GM18858 (cell line): ENCODE results near the gene ARGLU1.

ENCODE experiments used
- ATAC-seq: cut with Tn5 transposase; IDR thresholded peaks from one replicate; pipeline ENCODE4 v1.9.1; 2021; ENCODE audit not compliant: unreplicated experiment

The ARGLU1 gene

DNA sequence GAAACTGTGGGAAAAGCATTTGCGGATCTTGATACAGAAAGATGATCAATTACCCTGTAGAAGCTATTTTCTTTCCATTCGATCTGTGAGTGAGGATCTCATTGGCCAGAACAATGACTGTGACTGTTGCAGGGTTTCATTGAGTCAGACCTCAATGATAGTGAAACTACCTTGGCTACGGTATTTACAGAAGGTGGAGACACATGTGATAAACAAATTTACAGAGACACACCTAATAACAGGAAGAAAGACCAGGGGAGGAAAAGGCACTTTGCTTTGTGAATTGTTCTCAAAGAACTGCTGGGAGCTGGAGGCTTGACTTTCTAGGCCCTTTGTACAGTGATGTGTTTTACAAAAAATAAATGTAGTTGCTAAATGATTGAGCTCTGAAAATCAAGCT is 19.9 kb upstream of the ARGLU1 start:
- ATAC-seq, result no peak

DNA sequence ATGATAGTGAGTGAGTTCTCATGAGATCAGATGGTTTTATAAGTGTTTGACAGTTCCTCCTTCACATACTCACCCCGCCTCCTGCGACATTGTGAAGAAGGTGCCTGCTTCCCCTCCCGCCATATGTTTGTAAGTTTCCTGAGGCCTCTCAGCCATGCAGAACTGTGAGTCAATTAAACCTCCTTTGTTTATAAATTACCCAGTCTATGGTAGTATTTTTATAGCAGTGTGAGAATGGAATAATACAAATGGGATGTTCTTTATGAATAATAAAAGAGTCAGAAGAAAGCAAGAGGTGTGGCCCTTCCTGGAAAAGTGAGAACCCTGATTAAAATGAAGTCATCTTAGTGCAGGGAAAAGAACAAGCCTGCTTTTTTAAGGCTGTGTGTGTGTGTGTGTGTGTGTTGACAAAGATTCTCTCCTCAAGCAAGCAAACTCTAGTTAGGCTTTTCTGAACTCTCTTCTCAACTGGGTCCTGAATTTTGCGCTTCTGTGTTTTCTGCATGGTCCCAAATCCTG is 18.8 kb upstream of the ARGLU1 start:
- no peak for ATAC-seq

DNA sequence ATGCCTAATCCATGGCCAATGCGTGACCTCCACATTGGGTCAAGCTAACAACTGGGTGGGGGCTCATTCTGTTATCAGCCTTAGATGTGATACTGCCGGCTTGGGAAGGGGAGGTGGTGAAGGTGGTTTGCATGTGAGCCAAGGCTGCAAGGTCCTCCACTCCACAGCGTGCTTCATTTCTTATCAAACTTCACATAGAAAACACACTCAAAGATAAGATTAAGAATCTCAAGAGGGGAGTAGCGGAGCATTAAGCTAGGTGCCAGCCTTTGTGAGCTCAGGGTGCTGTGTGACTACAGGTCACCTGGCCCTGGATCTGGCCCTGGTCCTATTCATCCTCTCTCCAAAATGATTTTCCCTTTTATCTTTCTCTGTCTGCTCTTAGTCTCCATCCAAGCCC is 13.3 kb upstream of the ARGLU1 start:
- no peak for ATAC-seq

DNA sequence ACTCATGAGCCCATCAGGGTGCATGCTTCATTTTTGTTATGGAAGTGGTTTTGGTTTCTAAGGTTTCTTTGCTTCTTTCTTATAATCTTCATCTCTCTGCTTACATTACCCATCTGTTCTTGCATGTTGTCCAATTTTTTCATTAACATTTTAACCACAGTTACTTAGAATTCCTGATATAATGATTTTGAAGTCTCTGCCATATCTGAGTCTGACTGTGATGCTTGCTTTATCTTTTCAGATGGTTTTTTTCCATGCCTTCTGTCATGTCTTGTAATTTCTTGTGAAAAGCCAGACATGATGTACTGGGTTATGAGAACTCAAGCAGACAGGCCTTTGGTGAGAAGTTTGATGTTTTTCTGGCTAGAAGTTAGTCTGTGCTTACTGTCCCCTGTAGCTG is 8.0 kb upstream of the ARGLU1 start:
- no peak for ATAC-seq

DNA sequence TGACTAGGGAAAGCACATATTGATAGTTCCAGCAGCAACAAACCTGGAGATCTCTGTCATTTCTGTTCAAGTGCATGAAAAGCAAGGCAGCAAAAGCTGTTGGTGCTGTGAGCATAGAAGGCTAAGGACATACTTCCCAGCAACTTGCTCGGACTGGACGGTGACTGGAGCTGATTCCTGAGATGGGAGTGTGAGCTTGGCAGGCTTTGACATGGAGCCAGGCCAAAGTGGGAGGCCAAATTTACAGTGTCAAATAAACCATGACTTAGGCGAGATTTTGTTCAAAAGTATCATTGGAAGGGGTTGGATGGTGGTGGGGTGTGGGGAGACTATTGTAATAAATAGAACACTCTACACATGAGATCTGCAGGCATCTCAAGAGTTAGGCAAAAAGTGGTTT is 5.9 kb upstream of the ARGLU1 start:
- no peak for ATAC-seq

DNA sequence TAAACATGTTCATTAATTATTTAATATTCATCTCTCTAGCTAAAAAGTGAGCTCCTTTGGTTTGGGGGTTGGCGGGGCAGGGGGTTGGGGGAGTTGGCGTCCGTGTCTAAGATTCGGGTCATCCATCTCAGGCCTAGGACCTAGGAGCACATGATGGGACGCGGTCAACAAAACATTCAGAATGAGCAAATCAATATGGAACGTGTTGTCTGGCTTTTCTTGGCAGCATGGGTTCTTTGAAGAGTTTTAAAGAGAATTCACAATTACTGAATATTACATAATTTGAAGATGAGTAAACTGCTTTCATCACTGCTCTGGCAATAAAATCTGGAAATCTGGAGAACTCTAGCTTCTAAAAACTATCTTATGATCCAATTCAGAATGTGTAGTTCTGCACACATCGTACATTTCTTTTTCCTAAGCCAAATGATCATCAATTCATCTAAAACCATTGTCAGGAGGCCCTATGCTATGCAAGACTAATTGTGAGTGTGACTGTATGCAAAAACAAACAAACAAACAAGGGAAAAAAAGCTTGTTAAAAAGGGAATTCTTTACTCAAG is 5.4 kb upstream of the ARGLU1 start:
- ATAC-seq, result no peak

DNA sequence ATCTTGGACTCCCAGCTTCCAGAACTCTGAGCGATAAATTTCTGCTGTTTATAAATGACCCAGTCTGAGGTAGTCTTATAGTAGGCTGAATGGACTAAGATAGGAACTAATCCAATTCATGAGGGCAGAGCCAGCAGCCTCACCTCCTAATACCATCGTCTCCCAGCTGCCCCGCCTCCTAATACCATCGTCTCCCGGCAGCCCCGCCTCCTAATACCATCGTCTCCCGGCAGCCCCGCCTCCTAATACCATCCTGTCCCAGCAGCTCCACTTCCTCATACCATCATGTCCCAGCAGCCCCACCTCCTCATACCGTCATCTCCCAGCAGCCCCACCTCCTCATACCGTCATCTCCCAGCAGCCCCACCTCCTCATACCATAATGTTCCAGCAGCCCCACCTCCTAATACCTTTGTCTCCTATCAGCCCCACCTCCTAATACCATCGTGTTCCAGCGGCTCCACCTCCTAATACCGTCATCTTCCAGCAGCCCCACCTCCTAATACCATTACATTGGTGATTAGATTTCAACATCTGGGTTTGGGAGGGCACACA is 2.4 kb upstream of the ARGLU1 start:
- peak; percentile 13 for ATAC-seq

DNA sequence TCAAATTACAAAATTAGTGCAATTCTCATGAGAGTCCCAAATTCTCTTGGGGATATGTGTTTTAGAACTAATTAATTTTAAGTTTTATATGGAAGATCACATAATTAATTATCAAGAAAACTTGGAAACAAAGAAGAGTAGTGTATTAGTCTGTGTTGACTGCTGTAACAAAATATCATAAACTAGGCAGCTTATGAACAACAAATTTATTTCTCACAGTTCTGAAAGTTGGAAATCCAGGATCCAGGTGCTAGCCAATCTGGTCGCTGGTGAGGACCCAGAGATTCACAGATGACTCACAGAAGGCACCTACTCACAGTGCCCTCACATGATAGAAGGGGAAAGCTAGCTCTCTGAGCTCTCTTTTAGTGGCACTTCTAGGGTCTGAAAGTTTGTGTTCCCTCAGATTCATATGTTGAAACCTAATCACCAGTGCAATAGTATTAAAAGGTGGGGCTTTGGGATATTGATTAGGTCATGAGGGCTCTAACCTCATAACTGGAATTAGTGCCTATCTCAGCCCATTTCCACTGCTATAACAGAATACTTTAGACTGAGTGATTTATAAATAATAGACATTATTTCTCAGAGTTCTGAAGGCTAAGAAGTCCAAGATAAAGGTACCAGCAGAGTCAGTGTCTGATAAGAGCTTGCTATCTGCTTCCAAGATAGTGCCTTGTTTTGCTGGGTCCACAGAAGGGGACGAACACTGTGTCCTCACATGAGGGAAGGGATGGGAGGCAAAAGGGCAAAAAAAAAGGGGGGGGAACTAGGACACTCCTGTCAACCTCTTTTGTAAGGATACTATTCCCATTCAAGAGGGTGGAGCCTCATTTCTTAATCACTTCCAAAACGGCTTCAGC is 1.5 kb upstream of the ARGLU1 start:
- no peak for ATAC-seq

DNA sequence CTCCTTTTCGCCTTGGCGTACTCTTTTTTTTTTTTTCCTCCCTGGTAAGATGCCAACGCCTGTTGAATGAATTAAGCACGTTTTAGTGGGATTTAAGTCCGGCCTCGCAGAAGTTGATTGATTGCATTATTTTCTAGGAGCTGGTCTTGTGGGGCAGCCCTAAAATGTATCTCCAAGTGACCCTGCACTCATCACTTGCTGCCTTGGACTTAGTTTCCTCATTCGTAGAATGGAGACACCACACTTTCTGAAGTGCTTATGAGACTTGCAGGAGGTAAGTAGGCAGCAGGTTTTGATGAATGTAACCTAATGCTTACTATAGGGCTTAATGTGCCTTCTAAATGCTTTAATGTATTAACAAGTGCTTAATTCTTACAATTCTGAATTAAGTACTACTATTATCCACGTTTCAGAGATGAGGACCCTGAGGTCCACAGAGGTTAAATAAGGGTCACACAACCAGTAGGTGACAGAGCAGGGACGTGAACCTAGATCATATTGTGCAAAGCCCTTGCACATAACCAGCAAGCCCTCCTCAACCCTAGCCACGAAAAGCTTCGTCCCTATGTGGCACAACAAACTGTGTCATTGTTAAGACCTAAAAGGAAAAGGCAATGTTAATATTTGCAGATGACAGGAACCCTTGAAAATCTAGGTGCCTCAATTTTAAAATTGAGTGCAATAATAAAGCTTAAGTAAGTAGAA is 514 bp upstream of the ARGLU1 start:
- peak; percentile 32 for ATAC-seq

DNA sequence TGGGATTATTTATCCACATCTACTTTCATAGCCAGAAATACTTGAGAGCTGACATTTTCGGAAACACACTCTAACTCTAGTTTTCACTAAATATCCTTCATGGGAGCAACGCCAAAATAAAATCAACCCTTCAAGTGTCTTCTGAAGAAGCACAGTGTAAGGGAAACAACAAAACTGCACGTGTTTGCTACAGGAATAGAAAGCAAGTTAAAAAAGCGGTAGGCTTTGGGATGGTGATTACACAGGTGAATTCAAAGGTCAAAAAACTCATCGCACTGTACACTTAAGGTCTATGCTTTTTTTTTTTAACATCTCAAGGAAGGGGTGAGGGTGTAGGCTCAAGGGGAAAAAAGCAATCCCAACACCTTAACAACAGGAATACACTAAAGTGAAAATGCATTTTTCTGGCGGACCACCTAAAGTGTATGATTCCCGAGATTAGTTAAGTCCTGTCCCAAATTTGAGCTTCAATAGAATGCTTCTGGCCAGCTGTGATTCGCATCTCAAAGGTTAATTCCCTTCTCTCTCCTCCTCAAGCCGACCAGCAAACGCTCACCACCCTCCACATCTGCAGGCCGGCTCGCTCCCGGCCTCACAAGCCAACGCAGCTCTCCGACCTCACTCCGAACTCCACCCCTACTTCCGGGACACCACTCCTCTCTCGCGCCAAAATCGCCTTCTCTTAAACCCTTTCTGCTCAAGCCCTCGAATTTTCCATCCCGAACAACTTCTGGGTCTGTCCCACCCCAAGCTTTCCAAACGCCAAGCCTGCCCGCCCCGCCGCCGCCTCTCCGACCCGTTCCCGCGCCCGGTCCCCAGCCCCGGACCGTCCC is 1.1 kb downstream of the ARGLU1 start:
- peak; percentile 22 for ATAC-seq

DNA sequence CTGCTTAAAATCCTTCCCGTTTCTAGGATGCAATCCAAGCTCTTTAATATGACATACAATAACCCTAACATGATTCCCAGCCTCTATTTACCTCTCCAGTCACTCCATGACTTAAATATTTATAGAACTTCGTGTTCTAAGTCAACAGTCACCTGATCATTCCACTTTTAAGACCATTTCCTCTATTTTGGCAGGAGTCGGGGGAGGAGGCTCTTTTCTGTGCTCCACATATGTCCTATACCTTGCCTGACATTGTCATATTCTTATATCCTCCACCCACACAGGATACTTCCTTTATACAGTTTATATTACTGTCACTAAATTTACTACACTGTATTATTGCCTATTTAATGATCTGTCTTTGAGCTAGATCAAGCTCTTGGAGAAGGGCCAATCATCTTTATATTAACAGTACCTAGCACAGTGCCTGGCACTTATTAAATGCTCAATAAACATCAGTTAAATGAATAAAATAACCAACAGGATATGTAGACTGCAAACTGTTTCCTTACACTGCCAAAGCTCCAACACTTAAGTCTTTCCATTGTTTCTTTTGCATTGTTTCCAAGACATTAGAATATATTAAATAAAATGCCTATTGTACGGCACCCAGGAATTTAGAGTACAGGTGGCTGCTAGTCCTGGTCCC is 2.7 kb downstream of the ARGLU1 start:
- no peak for ATAC-seq

DNA sequence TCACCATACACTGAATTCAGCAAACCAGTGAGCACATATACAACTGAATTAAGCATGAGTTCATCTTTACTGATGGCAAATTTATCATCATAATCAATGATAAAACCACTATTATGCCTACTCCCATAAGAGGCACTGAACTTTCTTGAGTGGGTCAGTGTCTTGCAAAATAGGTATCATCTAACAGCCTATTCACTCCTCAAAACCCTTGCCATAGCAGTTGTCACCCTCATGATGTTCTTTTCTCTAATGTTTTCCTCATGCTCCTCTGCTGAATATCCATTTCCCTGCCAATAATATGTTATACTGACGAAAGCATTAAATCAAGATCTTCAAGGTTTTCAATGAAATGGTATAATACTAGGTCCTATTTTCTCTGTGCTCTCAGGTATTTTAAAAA is 5.6 kb downstream of the ARGLU1 start:
- no peak for ATAC-seq

DNA sequence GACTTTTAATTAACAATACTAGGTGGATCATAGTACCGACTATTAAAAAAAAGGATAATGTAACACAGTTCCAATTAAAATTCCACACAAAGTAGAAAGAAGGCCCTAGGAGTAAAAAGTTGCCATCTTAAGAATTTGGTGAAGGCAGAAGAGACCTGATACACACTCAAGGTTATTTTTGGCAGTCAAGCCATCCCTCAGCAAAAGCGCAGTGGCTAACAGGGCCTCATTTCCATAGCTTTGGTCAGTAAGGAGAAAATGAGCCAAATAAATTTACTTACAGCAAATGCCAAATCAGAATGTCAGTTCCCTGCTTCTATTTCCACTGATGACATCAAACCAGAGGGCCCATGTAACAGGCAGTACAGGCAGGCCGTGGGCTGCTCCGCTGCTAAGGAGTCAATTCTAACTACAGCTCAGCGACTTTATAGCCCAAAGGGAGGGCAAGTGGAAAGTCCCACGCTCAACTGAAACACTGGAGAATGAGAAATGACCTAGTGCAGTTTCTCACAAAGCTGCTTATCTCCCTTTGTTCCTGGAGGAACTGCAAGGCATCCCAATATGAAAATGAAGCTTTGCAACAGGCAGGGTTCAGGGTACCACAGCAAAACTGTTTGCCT is 6.3 kb downstream of the ARGLU1 start:
- ATAC-seq, result peak; percentile 84

DNA sequence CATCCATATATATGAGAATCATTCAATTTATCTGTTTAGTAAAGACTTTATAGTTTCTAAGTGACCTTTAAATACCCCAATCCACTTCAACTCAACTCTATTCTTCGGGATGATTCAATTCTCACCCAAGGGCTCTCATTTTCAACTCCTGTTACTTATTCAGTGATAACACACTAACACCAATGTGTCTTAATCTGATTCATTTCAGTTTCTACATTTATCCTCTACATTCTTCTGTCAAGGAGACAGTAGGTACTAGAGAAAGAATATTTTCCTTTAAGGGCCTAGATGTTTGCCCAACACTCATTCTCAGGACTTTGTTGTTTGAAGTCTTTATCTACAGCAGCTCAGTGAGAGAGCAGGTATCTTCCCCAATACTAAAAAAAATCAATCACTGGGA is 7.1 kb downstream of the ARGLU1 start:
- peak; percentile 46 for ATAC-seq

DNA sequence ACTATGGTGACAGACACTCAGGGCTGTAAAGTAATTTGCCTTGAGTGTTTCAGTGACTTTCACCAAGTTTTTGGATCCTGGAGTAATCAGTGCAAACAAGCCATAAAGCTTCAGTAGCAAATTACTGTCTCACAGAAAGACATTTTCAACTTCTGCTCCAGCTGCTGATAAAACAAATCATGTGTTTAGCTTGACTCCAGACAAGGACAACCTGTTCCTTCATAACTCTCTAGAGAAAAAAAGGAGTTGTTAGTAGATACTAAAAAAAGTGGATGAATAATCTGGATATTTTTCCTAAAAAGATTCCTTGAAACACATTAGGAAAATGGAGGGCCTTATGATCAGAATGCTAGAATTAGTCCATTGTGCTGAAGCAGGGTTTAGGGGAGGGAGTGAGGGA is 9.4 kb downstream of the ARGLU1 start:
- ATAC-seq, result no peak

DNA sequence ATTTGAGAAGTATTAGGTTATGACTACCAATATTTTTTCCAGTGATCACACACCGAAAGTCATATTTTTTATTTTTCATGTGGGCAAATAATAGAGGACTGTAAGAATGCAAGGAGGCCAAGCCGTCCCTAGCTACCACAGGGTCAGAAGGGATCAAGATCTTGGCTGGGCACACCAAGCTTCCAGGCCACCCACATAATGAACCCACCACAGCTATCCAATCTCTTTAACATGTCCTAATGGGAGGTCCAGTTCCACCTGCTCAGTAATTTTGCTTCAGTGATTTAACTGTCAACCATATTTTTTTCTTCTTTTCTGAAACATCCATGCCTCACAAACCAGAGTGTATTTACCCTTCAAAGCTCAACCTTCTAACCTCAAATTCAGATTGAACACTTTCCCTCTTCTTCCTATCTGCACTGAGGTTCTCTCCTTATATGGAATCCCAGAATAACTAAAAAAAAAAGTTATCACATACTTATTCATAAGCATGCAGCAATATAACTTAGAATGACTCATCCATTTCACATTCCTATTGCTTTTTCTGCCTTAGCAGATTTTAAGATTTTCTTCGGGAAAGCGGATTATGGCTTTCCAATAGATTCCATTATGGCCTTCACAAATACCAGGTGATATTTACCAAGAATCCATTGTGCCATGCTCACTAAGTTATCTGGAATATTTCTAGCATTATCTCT is 12.2 kb downstream of the ARGLU1 start:
- no peak for ATAC-seq

DNA sequence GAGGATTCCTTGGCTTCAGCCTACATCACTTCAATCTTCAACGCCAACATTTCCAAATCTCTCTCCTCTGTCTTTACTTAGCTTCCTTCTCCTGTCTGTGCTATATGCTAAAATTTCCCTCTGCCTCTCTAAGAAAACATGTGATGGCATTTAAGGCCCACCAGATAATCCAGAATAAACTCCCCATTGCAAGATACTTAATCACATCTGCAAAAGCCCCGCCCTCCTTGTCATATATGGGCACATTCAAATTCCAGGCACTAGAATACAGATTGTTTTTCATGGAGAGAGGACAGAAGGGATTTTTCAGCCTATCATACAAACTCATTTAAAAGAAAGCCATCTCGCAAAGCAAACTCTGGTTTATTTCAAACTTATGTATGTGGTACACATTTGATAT is 16.2 kb downstream of the ARGLU1 start:
- ATAC-seq, result no peak

DNA sequence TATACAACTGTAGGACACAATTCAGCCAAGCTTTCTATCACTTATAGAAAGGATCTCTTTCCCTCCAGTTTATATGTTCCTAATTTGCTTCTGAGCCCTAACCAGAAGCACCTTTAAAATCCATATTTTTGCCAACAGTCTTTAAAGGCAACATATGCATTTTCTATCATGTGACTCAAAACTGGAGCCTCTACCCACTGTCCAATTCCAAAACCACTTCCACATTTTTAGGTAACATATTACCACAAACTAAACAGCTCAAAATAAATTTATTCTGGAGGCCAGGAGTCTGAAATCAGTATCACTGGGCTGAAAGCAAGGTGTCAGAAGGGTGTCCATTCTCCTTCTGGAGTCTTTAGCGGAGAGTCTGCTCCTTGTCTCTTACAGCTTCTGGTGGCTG is 16.6 kb downstream of the ARGLU1 start:
- no peak for ATAC-seq

DNA sequence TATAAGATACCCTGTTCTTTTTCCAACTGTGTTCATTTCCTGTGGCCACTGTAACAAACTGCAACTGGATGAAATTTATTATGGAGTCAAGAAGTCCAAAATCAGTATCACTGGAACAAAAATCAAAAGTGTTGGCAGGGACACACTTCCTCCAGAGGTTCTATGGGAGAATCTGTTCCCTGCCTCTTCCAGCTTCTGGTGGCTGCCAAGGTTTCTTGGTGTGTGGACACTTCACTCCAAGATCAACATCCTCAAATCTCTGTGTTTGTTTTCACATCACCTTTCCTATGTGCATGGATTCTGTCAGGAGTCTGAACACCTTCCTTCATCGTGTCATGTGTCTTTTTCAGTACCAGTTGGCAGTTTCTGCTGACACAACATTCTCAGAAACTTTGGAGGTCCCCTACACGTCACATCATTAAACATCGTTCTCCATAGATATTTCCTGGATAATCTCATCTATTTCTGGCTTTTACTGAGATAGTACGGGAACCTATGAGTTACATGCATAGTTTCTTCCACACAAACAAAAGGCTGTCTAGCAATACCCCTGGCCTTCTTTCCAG is 17.3 kb downstream of the ARGLU1 start:
- ATAC-seq, result no peak
